Measurements from ENCODE around the gene RNF123. TPM values are rescaled to one million over a fixed set of nuclear protein-coding genes. Genes with fewer than 3 reads are reported as not detected.

RNF123 gene
- total and polyA plus RNA-seq, 10 of the 15 experiments (the other 5 are each of a cell fraction or from before 2014, with no cell fraction given) = 4.2 to 31.5 (median 17.6) TPM

DNA sequence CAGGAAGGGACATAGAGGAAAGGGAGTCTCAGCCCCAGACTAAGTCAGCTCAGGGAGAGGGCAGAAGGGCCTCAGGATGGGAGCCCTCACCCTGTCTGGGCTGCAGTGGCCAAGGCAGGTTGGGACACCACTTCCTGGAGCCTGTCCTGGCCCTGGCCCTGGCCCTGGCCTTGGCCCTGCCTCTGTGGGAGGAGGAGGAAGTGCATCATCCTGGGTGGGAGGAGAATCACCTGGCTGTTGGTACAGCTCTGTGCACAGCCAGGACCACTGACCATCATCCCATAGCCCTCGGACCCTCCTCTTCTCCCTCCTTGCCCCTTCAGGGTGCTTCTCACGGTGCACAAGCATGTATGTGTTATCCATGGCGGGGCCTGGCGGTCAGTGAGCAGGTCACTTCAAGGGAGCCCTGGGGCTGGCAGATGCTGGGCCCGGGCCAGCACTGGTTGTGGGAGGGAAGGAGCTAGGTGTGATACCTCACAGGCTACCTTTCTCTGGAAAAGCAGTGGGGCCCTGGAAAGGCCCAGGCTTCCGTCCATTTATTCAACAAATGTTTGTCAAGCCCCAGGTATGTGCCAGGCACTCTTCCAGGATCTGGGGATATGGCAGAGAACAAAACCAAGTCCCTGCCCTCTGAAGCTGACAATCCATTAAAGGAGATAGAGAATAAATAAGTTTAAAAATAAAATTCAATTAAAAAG, 23.4 kb upstream of the RNF123 start:
- ATAC-seq = peak; percentile 47; the same call in 2 of the 3 replicates
- H3K4me3 ChIP-seq = no peak overlapping the region
- H3K27ac ChIP-seq (ENCODE audit: control insufficient read depth, insufficient read depth) = no peak overlapping the region
- ChIA-PET CTCF (interaction anchor here (1.7 kb wide), 1 partner anchor 126 kb away, joined by 7 read pairs; no protein-coding TSS in a partner anchor), POLR2A (no interaction called here), SMC1A (ENCODE audit: uncharacterized antibody, unreplicated experiment) (interaction anchor here (1.0 kb wide), 1 partner anchor 126 kb away, joined by 3 read pairs; no protein-coding TSS in a partner anchor), RAD21 (ENCODE audit: unreplicated experiment) (interaction anchor here (1.1 to 1.6 kb wide), 2 partner anchors 126 kb away, joined by 5 to 6 read pairs; no protein-coding TSS in a partner anchor)
- no peak overlapping the region for H2AFZ ChIP-seq (ENCODE audit: control insufficient read depth, low read depth, low read length)
- no peak for FAIRE-seq
- no TSS peak for BruUV-seq (replicated peaks)
- no peaks in the 10 kb centered on the region for H3K79me2 ChIP-seq (ENCODE audit: control insufficient read depth, insufficient read depth, low read length)
- 30% methylated on average over 6 of the region's 6 CpGs for WGBS (ENCODE audit: insufficient coverage, insufficient replicate concordance, low lambda C conversion rate, missing lambda C conversion rate)
- in situ Hi-C loops (cut with MboI) = no loop called here
- H3K4me2 ChIP-seq (ENCODE audit: control insufficient read depth, insufficient read depth) = no peak overlapping the region
- H3K27me3 ChIP-seq (replicated peaks in 1 of 2; ENCODE audit: control insufficient read depth in 2 of 2, insufficient read depth in 2 of 2, low read length in 1 of 2) = no peaks in the 10 kb centered on the region
- no peak for TF ChIP-seq ZBED1 (IDR thresholded peaks at IDR 0.05; ENCODE audit: borderline replicate concordance)
- TF ChIP-seq ZNF274 (IDR thresholded peaks at IDR 0.05; ENCODE audit: insufficient read depth, insufficient read length) = no peak
- TF ChIP-seq CEBPB (IDR thresholded peaks at IDR 0.05; ENCODE audit: borderline replicate concordance in 1 of 2, low read depth in 2 of 2, low read length in 2 of 2) = no peak
- TF ChIP-seq SREBF2 (IDR thresholded peaks at IDR 0.05; ENCODE audit: low read length) = no peak
- TF ChIP-seq KLF5 (IDR thresholded peaks at IDR 0.05; ENCODE audit: partially characterized antibody) = no peak
- no peak for TF ChIP-seq SREBF1 (IDR thresholded peaks at IDR 0.05; ENCODE audit: low read length)
- TF ChIP-seq USF1 (IDR thresholded peaks at IDR 0.05; ENCODE audit: borderline replicate concordance, extremely low read length, insufficient read depth, low read depth, low read length) = no peak
- no peaks in the 10 kb centered on the region for H4K20me1 ChIP-seq (ENCODE audit: control insufficient read depth, insufficient read depth)
- H3K9ac ChIP-seq (ENCODE audit: control insufficient read depth, insufficient read depth, low read length) = no peak overlapping the region
- H3K4me1 ChIP-seq (ENCODE audit: control insufficient read depth, insufficient read depth, low read length) = no peaks in the 10 kb centered on the region
- intact Hi-C loops (cut with micrococcal nuclease; ENCODE audit: unreplicated experiment) = no loop called here
- H3K9me3 ChIP-seq (replicated peaks; ENCODE audit: control insufficient read depth, insufficient read depth, low read length) = no peaks in the 10 kb centered on the region
- no peak for DNase-seq (ENCODE audit: low read depth, low spot score)
- no peaks in the 10 kb centered on the region for H3K36me3 ChIP-seq (ENCODE audit: control insufficient read depth in 2 of 2, insufficient read depth in 2 of 2, low read length in 1 of 2)
